ENCODE measurements around the gene WNT6. TPM values are rescaled to one million over a fixed set of nuclear protein-coding genes. Genes with fewer than 3 reads are reported as not detected.

WNT6 gene
- polyA plus RNA-seq, 3 donors: 0.10 to 0.27 (median 0.15) TPM

GRCh38 chr2:218920504-218920903, 60.9 kb downstream of the WNT6 start:
- no peak for DNase-seq (ENCODE audit: low read depth in 3 of 3, low spot score in 2 of 3)

Other genes starting within 250 kb of the WNT6 start
- gene ZNF142, start 200.2 kb upstream of the WNT6 start, polyA plus RNA-seq (ENCODE audit: insufficient read length in 3 of 3): 10 to 100 TPM; 13.9 to 16.3 (median 16.1) TPM
- 10 to 100 TPM; 44.2 to 55.1 (median 50.8) TPM for gene BCS1L, start 200.1 kb upstream of the WNT6 start, polyA plus RNA-seq (ENCODE audit: insufficient read length in 3 of 3)
- gene RNF25, start 187.8 kb upstream of the WNT6 start, polyA plus RNA-seq (ENCODE audit: insufficient read length in 3 of 3): 10 to 100 TPM; 49.4 to 54.3 (median 51.0) TPM
- gene STK36, start 187.7 kb upstream of the WNT6 start, polyA plus RNA-seq (ENCODE audit: insufficient read length in 3 of 3): 10 to 100 TPM; 55.3 to 70.7 (median 62.0) TPM
- 10 to 100 TPM; 28.7 to 33.4 (median 30.6) TPM for gene TTLL4, start 149.0 kb upstream of the WNT6 start, polyA plus RNA-seq (ENCODE audit: insufficient read length in 3 of 3)
- gene CYP27A1, start 77.7 kb upstream of the WNT6 start, polyA plus RNA-seq (ENCODE audit: insufficient read length in 3 of 3): 10 to 100 TPM; 47.8 to 59.3 (median 57.3) TPM
- under 1 TPM in 2 of 3 donors, not detected in 1; 0.07 TPM for gene PRKAG3, start 28.0 kb upstream of the WNT6 start, polyA plus RNA-seq (ENCODE audit: insufficient read length in 3 of 3)
- gene WNT10A, start 21.0 kb downstream of the WNT6 start, polyA plus RNA-seq (ENCODE audit: insufficient read length in 3 of 3): 1 to 10 TPM in 1 of 3 donors, under 1 TPM in 2; 0.57 to 1.1 (median 0.96) TPM
- gene CDK5R2, start 99.9 kb downstream of the WNT6 start, polyA plus RNA-seq (ENCODE audit: insufficient read length in 3 of 3): not detected
- gene FEV, start 125.4 kb downstream of the WNT6 start, polyA plus RNA-seq (ENCODE audit: insufficient read length in 3 of 3): under 1 TPM in 2 of 3 donors, not detected in 1; 0.07 to 0.10 TPM
- not detected for gene CRYBA2, start 133.6 kb downstream of the WNT6 start, polyA plus RNA-seq (ENCODE audit: insufficient read length in 3 of 3)
- gene CFAP65, start 181.7 kb downstream of the WNT6 start, polyA plus RNA-seq (ENCODE audit: insufficient read length in 3 of 3): under 1 TPM; 0.24 to 0.40 (median 0.34) TPM
- gene IHH, start 201.1 kb downstream of the WNT6 start, polyA plus RNA-seq (ENCODE audit: insufficient read length in 3 of 3): 1 to 10 TPM; 1.2 to 1.8 (median 1.6) TPM